PC-9 (cell line): Measurements from ENCODE around the gene TTC28.

Experiments used
- CTCF ChIP-seq: fragments of 200-600 bp; sonication (generic); conservative IDR thresholded peaks from 2 replicates; pipeline ENCODE4 v1.6.1; 2017; ENCODE audit warnings: mixed run types, antibody characterized with exemption, mild to moderate bottlenecking, moderate library complexity
- EZH2 ChIP-seq: fragments of 200-600 bp; sonication (generic); IDR thresholded peaks from 2 replicates; pipeline ENCODE4 v1.8.0; 2017; ENCODE audit warnings: antibody characterized with exemption, low read depth

- TF ChIP-seq CTCF, result no peak
- TF ChIP-seq EZH2, result no peak
These were observed 213.2 kb downstream of the TTC28 start for GRCh38 chr22:28466399-28466798.
